ENCODE data around the gene ELL2. TPM values are rescaled to one million over a fixed set of nuclear protein-coding genes. Genes with fewer than 3 reads are reported as not detected.

Gene ELL2
- total RNA-seq: 10 to 100 TPM; 72.2 to 87.6 (median 79.6) TPM

- Histone ChIP-seq H3K27ac (peak within 1 kb of the TSS; percentile 93 to 100 (median 98)), H3K4me3 (peak within 1 kb of the TSS; percentile 74 to 100 (median 84)), H3K9me3 (no peaks in the 10 kb centered on the region), H3K36me3 (no peaks in the 10 kb centered on the region), H3K27me3 (no peaks in the 10 kb centered on the region), H3K4me1 (peaks cover 0 to 42% (median 20%) of the 10 kb centered on the region in 4 donors)
- peak; percentile 97 to 98 for DNase-seq (ENCODE audit: low spot score in 2 of 2)
- WGBS, 2 donors: 1 to 5% methylated on average over 18 to 42 of the region's 63 CpGs
- TF ChIP-seq EP300 (IDR thresholded peaks at IDR 0.05) (peak; percentile 94 to 100), POLR2A (IDR thresholded peaks at IDR 0.05) (peak; percentile 81 to 93), CTCF (IDR thresholded peaks at IDR 0.05) (no peak)
These were observed at the start of gene ELL2 for GRCh38 chr5:95961617-95962474. Gene ELL2 (minus strand): TSS chr5:95961851. CDS start chr5:95961721, 130 bp downstream.

- H3K4me3 ChIP-seq: no peak overlapping the region
- no peaks in the 10 kb centered on the region for H3K4me1 ChIP-seq
- no peaks in the 10 kb centered on the region for H3K27me3 ChIP-seq
- TF ChIP-seq CTCF (IDR thresholded peaks at IDR 0.05) (no peak), POLR2A (IDR thresholded peaks at IDR 0.05) (no peak), EP300 (IDR thresholded peaks at IDR 0.05) (no peak)
- no peaks in the 10 kb centered on the region for H3K9me3 ChIP-seq
- H3K36me3 ChIP-seq: no peaks in the 10 kb centered on the region
- no peak for DNase-seq (ENCODE audit: low spot score in 2 of 2)
- WGBS, 2 donors: 94% methylated on average over 3 of the region's 3 CpGs
- no peak overlapping the region for H3K27ac ChIP-seq
These were observed 47.5 kb upstream of the ELL2 start for GRCh38 chr5:96008987-96009647.

- no peak overlapping the region for H3K4me3 ChIP-seq
- TF ChIP-seq EP300 (IDR thresholded peaks at IDR 0.05) (no peak), CTCF (IDR thresholded peaks at IDR 0.05) (no peak), POLR2A (IDR thresholded peaks at IDR 0.05) (no peak)
- H3K36me3 ChIP-seq: no peaks in the 10 kb centered on the region
- no peak overlapping the region for H3K27ac ChIP-seq
- no peak for DNase-seq (ENCODE audit: low spot score in 2 of 2)
- H3K9me3 ChIP-seq: no peaks in the 10 kb centered on the region
- H3K4me1 ChIP-seq: no peaks in the 10 kb centered on the region
- WGBS, 2 donors: 94 to 96% methylated on average over 1 of the region's 1 CpG
- no peaks in the 10 kb centered on the region for H3K27me3 ChIP-seq
These were observed 46.8 kb upstream of the ELL2 start for GRCh38 chr5:96008487-96008886.

- TF ChIP-seq CTCF (IDR thresholded peaks at IDR 0.05): no peak
- TF ChIP-seq POLR2A (IDR thresholded peaks at IDR 0.05): no peak
- TF ChIP-seq EP300 (IDR thresholded peaks at IDR 0.05): no peak
- H3K4me3 ChIP-seq: no peak overlapping the region
- WGBS, 2 donors: 52 to 65% methylated on average over 1 of the region's 1 CpG
- no peaks in the 10 kb centered on the region for H3K9me3 ChIP-seq
- H3K27me3 ChIP-seq: no peaks in the 10 kb centered on the region
- H3K4me1 ChIP-seq: no peaks in the 10 kb centered on the region
- no peak overlapping the region for H3K27ac ChIP-seq
- no peak for DNase-seq (ENCODE audit: low spot score in 2 of 2)
- no peaks in the 10 kb centered on the region for H3K36me3 ChIP-seq
These were observed 45.4 kb upstream of the ELL2 start for GRCh38 chr5:96007051-96007450.

- WGBS, 2 donors: 91 to 94% methylated on average over 3 of the region's 3 CpGs
These were observed 44.6 kb upstream of the ELL2 start for GRCh38 chr5:96006291-96006690.

More at GRCh38 chr5:96006291-96006690, 44.6 kb upstream of the ELL2 start:
- TF ChIP-seq EP300 (IDR thresholded peaks at IDR 0.05) (no peak), POLR2A (IDR thresholded peaks at IDR 0.05) (no peak), CTCF (IDR thresholded peaks at IDR 0.05) (no peak)
- DNase-seq (ENCODE audit: low spot score in 2 of 2): no peak
- H3K4me1 ChIP-seq: no peaks in the 10 kb centered on the region
- no peak overlapping the region for H3K4me3 ChIP-seq
- no peaks in the 10 kb centered on the region for H3K36me3 ChIP-seq
- no peaks in the 10 kb centered on the region for H3K27me3 ChIP-seq
- H3K9me3 ChIP-seq: no peaks in the 10 kb centered on the region
- H3K27ac ChIP-seq: no peak overlapping the region
